ENCODE measurements around the gene MKI67.
A peak's percentile ranks its signal among the peaks of the same experiment; 100 is the strongest.
"Not testable (repeated sequence)": the region's sequence is repeated elsewhere in the genome, so short reads cannot be mapped to it uniquely, and the experiment has no call there.

Gene MKI67

GRCh38 chr10:128149267-128150014 lies 23.2 kb upstream of the MKI67 start:
- DNase-seq (ENCODE audit: extremely low spot score, insufficient read length, low read depth) (no peak), FAIRE-seq (no peak)

GRCh38 chr10:128147669-128148068 lies 21.4 kb upstream of the MKI67 start:
- FAIRE-seq = no peak

GRCh38 chr10:128147064-128147463 lies 20.8 kb upstream of the MKI67 start:
- peak; percentile 70 for FAIRE-seq
- DNase-seq (ENCODE audit: extremely low spot score, insufficient read length, low read depth) = no peak

More at GRCh38 chr10:128147669-128148068, 21.4 kb upstream of the MKI67 start:
- DNase-seq (ENCODE audit: extremely low spot score, insufficient read length, low read depth) = no peak

- no peak for FAIRE-seq
- no peak for DNase-seq (ENCODE audit: extremely low spot score, insufficient read length, low read depth)
These were observed 18.3 kb upstream of the MKI67 start for GRCh38 chr10:128144547-128144946.

GRCh38 chr10:128143531-128143930 lies 17.3 kb upstream of the MKI67 start:
- FAIRE-seq (no peak), DNase-seq (ENCODE audit: extremely low spot score, insufficient read length, low read depth) (no peak)

- no peak for FAIRE-seq
- no peak for DNase-seq (ENCODE audit: extremely low spot score, insufficient read length, low read depth)
These were observed 14.2 kb upstream of the MKI67 start for GRCh38 chr10:128140425-128140824.

GRCh38 chr10:128138429-128138828 lies 12.2 kb upstream of the MKI67 start:
- not testable (repeated sequence) for FAIRE-seq; DNase-seq (ENCODE audit: extremely low spot score, insufficient read length, low read depth)

- FAIRE-seq (no peak), DNase-seq (ENCODE audit: extremely low spot score, insufficient read length, low read depth) (no peak)
These were observed 11.7 kb upstream of the MKI67 start for GRCh38 chr10:128137877-128138276.

GRCh38 chr10:128130051-128130450 lies 3.8 kb upstream of the MKI67 start:
- FAIRE-seq = no peak
- DNase-seq (ENCODE audit: extremely low spot score, insufficient read length, low read depth) = no peak

GRCh38 chr10:128128582-128128981 lies 2.4 kb upstream of the MKI67 start:
- FAIRE-seq (no peak), DNase-seq (ENCODE audit: extremely low spot score, insufficient read length, low read depth) (no peak)

- FAIRE-seq (peak; percentile 9), DNase-seq (ENCODE audit: extremely low spot score, insufficient read length, low read depth) (no peak)
These were observed 743 bp downstream of the MKI67 start for GRCh38 chr10:128125416-128125943.

GRCh38 chr10:128124813-128125403 lies 1.3 kb downstream of the MKI67 start:
- FAIRE-seq (peak; percentile 9), DNase-seq (ENCODE audit: extremely low spot score, insufficient read length, low read depth) (no peak)

GRCh38 chr10:128123846-128124245 lies 2.4 kb downstream of the MKI67 start:
- DNase-seq (ENCODE audit: extremely low spot score, insufficient read length, low read depth) (no peak), FAIRE-seq (no peak)

- FAIRE-seq = peak; percentile 21
- DNase-seq (ENCODE audit: extremely low spot score, insufficient read length, low read depth) = no peak
These were observed 3.3 kb downstream of the MKI67 start for GRCh38 chr10:128122931-128123330.

- no peak for DNase-seq (ENCODE audit: extremely low spot score, insufficient read length, low read depth)
- no peak for FAIRE-seq
These were observed 4.3 kb downstream of the MKI67 start for GRCh38 chr10:128121750-128122412.

- FAIRE-seq (no peak), DNase-seq (ENCODE audit: extremely low spot score, insufficient read length, low read depth) (no peak)
These were observed 9.2 kb downstream of the MKI67 start for GRCh38 chr10:128116851-128117615.

- DNase-seq (ENCODE audit: extremely low spot score, insufficient read length, low read depth) (no peak), FAIRE-seq (no peak)
These were observed 10.0 kb downstream of the MKI67 start for GRCh38 chr10:128116187-128116586.

- DNase-seq (ENCODE audit: extremely low spot score, insufficient read length, low read depth) = no peak
- no peak for FAIRE-seq
These were observed 10.9 kb downstream of the MKI67 start for GRCh38 chr10:128115356-128115755.

GRCh38 chr10:128114901-128115300 lies 11.3 kb downstream of the MKI67 start:
- DNase-seq (ENCODE audit: extremely low spot score, insufficient read length, low read depth) = no peak
- FAIRE-seq = no peak

GRCh38 chr10:128113026-128113425 lies 13.2 kb downstream of the MKI67 start:
- no peak for FAIRE-seq

More at GRCh38 chr10:128113026-128113425, 13.2 kb downstream of the MKI67 start:
- no peak for DNase-seq (ENCODE audit: extremely low spot score, insufficient read length, low read depth)
